Lower leg skin (tissue), 3 donors: ENCODE data around the gene MFSD11.

Experiments used
- POLR2A ChIP-seq, 2 donors: fragments of 450-650 bp; IDR thresholded peaks; one replicate each; pipeline ENCODE4 v1.6.1; 2016 to 2017; ENCODE audit warnings: antibody characterized with exemption in 2 of 2, mild to moderate bottlenecking in 1 of 2, moderate library complexity in 1 of 2
- TF ChIP-seq, protein P1 (sequence below), 3 donors: fragments of 450-650 bp; IDR thresholded peaks; one replicate each; pipeline ENCODE4 v1.5.1; 2016; ENCODE audit warnings: antibody characterized with exemption in 3 of 3, mild to moderate bottlenecking in 3 of 3, moderate library complexity in 2 of 3

DNA sequence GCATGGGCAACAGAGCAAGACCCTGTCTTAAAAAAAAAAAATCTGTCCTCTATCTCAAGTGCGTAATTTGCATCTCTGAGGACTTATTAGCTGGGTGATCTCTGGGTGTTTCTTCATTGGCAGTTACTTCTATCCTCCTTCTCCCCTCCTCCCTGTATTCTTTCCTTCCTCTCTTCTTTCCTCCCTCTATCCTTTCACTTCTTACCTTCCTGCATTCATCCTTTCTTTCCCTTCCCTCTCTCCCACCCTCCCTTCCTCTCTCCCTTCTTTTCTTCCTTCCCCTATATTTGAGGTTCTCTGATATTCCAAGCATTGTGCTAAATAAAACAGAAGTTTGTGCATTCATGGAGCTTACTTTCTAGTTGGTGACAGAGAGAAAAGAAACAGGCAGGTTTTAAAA, 10.7 kb downstream of the MFSD11 start:
- TF ChIP-seq, protein P1, sequence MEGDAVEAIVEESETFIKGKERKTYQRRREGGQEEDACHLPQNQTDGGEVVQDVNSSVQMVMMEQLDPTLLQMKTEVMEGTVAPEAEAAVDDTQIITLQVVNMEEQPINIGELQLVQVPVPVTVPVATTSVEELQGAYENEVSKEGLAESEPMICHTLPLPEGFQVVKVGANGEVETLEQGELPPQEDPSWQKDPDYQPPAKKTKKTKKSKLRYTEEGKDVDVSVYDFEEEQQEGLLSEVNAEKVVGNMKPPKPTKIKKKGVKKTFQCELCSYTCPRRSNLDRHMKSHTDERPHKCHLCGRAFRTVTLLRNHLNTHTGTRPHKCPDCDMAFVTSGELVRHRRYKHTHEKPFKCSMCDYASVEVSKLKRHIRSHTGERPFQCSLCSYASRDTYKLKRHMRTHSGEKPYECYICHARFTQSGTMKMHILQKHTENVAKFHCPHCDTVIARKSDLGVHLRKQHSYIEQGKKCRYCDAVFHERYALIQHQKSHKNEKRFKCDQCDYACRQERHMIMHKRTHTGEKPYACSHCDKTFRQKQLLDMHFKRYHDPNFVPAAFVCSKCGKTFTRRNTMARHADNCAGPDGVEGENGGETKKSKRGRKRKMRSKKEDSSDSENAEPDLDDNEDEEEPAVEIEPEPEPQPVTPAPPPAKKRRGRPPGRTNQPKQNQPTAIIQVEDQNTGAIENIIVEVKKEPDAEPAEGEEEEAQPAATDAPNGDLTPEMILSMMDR (IDR thresholded peaks at IDR 0.05) = no peak
- no peak for TF ChIP-seq POLR2A (IDR thresholded peaks at IDR 0.05)
